ENCODE results near the gene TBX19.
A peak's percentile ranks its signal among the peaks of the same experiment; 100 is the strongest.
"Not testable (repeated sequence)": the region's sequence is repeated elsewhere in the genome, so short reads cannot be mapped to it uniquely, and the experiment has no call there.

The TBX19 gene

GRCh38 chr1:168320800-168321450, 40.2 kb downstream of the TBX19 start:
- DNase-seq (ENCODE audit: low spot score) = no peak

GRCh38 chr1:168321945-168322344, 41.3 kb downstream of the TBX19 start:
- DNase-seq (ENCODE audit: low spot score) = no peak

GRCh38 chr1:168324745-168325425, 44.2 kb downstream of the TBX19 start:
- DNase-seq (ENCODE audit: low spot score) = no peak

GRCh38 chr1:168328731-168329364, 48.2 kb downstream of the TBX19 start:
- no peak for DNase-seq (ENCODE audit: low spot score)

- no peak for DNase-seq (ENCODE audit: low spot score)
These were observed 49.6 kb downstream of the TBX19 start for GRCh38 chr1:168330285-168330684.

GRCh38 chr1:168331569-168331968, 50.9 kb downstream of the TBX19 start:
- DNase-seq (ENCODE audit: low spot score) = no peak

- no peak for DNase-seq (ENCODE audit: low spot score)
These were observed 53.0 kb downstream of the TBX19 start for GRCh38 chr1:168333562-168334276.

- DNase-seq (ENCODE audit: low spot score) = no peak
These were observed 54.8 kb downstream of the TBX19 start for GRCh38 chr1:168335500-168335899.

GRCh38 chr1:168338589-168339503, 58.2 kb downstream of the TBX19 start:
- DNase-seq (ENCODE audit: low spot score) = no peak

- no peak for DNase-seq (ENCODE audit: low spot score)
These were observed 60.3 kb downstream of the TBX19 start for GRCh38 chr1:168340781-168341482.

GRCh38 chr1:168341483-168341975, 60.9 kb downstream of the TBX19 start:
- no peak for DNase-seq (ENCODE audit: low spot score)

GRCh38 chr1:168342572-168343280, 62.0 kb downstream of the TBX19 start:
- DNase-seq (ENCODE audit: low spot score) = peak; percentile 88

- DNase-seq (ENCODE audit: low spot score) = no peak
These were observed 62.9 kb downstream of the TBX19 start for GRCh38 chr1:168343566-168343965.

- no peak for DNase-seq (ENCODE audit: low spot score)
These were observed 63.8 kb downstream of the TBX19 start for GRCh38 chr1:168344517-168344916.

GRCh38 chr1:168345939-168346338, 65.3 kb downstream of the TBX19 start:
- no peak for DNase-seq (ENCODE audit: low spot score)

- DNase-seq (ENCODE audit: low spot score) = no peak
These were observed 67.0 kb downstream of the TBX19 start for GRCh38 chr1:168347630-168348029.

- DNase-seq (ENCODE audit: low spot score) = no peak
These were observed 67.6 kb downstream of the TBX19 start for GRCh38 chr1:168348146-168348709.

- not testable (repeated sequence) for DNase-seq (ENCODE audit: low spot score)
These were observed 73.9 kb downstream of the TBX19 start for GRCh38 chr1:168354335-168355269.
